NCI-H2029 (cell line): ENCODE data around the gene METTL25.

ENCODE experiments used
- DNase-seq: peaks from one replicate; lab custom pipeline; 2025; lab: John Stamatoyannopoulos, UW

The METTL25 gene

DNA sequence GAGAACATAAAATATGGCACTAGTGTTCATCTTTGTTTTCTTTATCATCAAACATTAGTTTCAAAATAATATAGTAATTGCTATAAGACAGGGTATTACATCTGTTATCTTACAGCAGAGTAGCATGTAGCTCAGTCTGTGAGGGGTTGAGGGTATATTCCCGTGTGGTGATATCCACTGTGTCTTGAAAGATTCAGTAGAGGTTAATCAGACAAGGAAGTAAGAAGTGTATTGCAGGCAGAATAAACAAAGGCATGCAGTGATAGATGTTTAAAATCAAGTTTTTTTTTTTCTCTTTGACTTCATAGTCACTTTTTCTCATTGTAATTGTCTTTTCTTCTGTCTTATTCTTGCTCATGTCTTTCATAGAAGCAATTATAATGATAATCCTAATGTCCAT lies 48.3 kb downstream of the METTL25 start:
- DNase-seq, result no peak

DNA sequence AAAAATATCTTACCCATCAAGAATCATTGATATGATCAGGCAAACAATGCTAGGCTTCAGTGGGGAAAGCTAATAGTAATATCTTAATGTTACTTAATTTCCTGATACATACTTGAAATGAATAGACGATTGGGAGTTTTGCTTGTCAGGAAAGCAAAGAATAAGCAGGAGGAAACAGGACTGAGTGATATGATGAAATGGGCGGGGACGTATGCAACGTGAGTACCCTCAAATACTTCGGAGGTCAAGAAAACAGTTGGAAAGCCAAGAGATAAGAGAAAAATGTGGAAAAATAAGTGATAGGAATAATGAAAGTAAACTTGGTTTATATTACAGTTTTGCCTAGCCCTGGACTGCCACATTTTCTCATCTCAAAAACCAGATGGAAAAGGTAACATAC lies 49.2 kb downstream of the METTL25 start:
- DNase-seq, result no peak

DNA sequence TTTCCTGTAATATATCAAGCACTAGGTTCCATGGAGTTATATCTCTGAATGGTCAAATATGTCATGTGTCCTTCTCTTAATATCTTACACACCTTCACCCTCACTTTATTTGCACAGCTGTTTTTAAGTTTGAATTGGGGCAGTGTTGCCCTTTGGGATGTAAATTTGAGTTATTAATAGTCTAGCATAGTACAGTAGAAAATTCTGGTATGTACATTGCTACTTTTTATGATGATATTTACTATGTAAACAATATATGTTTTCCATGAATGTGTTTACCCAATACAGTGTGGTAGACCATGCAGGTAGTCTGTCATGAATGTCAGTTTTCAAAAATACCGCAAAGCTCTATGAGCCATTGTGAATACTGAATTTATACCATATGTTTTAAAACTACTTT lies 50.5 kb downstream of the METTL25 start:
- no peak for DNase-seq

DNA sequence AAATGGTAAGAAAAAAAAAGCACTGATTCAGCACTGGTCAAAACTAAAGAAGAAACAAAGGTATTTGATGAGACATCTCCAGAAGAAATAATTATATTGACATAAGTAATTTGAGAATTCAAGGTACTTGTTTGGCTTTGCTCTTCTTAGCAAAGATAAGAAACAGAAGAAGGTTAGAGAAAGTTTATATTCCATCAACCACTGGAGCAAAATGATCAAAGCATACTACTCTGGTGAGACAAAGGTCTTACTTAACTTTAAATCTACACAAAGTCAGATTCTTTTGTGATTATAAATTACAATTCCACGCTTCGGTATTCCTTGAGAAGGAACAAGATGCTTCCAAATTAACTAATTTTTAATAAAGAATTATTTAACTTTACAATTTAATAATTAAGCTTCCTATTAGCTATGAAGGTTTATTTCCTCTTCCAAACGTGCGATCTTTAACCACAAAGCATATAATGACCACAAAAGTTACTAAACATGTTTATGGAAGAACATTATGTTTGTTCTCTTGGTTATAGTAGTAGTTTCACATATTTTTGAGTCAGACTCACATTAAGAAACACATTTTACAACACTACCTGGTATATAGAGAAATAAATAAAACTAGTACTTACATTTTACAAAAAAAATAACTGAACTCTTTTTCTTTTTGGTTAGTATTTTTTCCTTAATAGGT lies 53.4 kb downstream of the METTL25 start:
- no peak for DNase-seq

DNA sequence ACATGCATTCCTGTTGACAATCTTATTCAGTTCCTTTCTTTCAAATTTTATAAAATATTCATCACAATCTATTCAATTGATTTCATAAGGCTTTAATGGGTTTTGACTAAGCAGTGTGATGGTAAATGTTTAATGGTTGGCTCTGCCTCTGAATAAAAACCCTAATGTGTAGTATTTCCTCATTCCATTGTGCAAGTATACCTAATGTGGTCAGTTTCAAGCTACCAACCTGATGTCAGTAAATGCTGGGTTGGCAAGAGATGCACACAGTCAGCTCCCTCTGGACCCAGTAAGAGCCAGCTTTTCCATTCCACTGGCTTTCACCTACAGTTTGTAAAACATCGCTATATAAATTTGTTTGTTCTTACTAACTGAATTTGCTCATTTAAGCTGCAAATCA lies 53.9 kb downstream of the METTL25 start:
- no peak for DNase-seq

DNA sequence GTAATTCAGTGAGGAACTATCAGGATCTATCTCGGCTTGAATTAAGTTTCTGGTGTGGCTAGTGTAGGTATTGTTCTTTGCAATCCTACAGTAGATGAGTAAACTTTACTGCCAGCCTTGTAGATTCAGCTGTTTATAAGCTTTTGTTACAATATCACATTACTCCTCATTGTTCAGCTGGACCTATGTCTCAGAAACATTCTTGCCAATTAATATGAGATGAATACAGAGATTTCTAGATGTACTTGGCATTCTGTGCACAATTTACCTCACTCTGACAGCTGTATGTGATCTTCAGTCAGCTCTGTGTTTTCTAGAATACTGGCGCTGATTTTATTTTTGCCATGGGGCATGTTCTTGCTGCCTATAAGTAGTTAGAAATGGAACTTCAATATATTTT lies 55.7 kb downstream of the METTL25 start:
- DNase-seq, result no peak

DNA sequence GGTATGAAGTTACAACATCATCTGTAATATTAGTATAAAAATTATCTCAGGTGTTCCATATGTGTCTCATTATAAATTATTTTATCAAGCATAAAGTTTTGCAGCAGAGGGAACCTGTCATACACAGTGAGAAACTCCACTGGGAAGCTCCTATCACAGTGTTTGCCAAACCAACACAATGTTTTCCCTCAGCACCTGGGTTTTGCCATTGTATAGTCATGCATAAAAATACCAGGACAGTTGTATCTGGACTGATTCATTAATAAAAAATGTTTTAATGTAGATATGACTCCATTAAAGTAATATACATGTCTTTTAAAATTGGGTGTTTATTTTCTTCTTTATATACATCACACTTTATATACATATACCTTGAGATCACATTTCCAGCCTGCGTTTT lies 56.6 kb downstream of the METTL25 start:
- DNase-seq, result no peak

DNA sequence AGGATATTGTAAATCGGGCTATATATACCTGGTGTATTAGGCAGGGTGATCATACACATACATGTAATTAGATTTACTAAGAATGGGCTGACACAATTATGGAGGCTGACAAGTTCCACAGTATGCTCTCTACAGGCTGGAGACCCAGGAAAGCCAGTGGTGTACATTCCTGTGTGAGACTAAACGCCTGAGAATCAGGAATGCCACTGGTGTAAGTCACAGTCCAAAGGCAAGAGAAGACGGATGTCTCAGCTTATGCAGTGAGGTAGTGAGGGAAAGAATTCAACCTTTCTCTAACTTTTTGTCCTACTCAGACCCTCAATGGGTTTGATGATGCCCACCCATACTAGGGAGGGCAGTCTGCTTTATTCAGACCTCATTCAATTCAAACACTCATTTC lies 57.1 kb downstream of the METTL25 start:
- no peak for DNase-seq

DNA sequence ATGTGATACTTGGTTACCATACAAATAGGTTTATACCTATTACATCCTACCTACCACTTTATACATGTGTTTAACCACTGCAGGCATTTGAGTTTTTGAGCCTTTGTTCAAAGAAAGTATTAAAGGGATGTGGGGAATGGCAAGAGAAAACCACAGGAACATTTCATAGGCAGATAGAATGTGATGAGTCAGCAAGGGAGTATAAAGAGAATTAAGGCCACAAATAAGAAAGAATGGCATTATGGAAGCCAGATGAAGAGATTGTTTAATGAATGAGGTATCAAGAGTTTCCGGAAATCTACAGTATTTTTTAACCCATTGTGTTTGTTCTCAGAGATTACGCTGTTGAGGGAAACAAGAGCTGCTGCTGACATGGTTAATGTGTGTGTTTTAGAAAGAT lies 66.9 kb downstream of the METTL25 start:
- no peak for DNase-seq

DNA sequence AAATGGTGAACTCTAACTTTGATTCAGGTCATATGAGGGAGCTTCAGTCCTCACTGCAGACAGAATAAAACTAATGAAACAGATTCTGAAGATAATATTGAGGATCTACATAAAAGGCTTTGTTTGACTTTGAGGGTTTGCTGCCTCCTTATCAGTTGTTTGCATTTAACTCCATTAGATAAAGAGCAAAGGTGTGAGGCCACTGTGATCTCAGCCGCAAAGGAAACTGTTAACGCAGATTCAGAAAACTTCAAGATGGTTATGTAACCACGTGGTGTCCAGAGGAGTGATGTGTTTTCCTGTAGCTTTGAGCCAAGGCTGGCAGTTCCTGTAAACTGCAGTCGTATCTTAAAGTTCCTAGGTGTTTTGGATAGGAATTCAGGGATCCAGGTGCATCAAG lies 67.8 kb downstream of the METTL25 start:
- DNase-seq, result no peak

DNA sequence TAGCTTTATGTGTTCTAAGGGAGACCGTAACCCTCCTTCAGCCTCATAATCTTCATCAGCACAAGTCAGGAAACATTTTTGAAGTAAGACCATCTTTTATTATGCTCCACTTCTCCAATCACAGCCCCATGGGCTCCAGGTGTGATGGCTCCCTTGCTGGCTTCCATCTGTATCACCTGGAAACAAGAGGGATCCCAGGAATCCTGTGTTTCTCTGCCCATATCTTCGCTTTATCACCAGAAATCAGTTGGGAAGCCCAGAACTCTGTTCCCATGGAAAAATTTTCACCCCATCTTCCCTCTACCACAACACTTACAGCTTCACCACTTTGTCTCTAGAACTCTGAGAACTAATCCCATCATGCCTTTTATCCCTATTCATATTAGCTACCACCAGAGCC lies 68.3 kb downstream of the METTL25 start:
- no peak for DNase-seq

DNA sequence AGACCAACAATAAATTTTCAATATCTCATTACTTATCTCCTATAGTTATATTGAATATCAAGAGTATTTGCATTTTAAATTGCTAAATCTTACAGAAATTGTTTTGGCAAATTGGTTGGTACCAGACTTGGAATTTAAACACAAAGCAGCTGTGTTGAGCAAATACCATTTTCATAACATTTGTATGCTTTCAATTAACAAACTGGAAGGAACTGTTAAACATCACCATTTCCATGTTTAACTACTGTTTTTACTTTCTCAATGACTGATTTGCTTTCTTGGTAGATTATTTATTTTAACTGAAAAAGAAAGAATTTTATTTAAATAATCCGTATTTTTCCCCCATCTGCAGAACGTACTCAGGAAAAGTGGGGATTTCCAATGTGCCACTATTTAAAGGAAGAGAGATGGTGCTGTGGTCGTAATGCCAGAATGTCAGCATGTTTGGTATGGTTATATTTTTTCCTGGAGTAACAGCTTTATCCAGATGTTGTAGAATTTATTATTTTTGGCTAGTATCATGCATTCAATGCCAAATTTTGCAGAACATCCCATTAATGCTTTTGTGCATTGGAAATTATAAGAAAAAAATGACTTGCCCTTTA lies 72.3 kb downstream of the METTL25 start:
- DNase-seq, result no peak

DNA sequence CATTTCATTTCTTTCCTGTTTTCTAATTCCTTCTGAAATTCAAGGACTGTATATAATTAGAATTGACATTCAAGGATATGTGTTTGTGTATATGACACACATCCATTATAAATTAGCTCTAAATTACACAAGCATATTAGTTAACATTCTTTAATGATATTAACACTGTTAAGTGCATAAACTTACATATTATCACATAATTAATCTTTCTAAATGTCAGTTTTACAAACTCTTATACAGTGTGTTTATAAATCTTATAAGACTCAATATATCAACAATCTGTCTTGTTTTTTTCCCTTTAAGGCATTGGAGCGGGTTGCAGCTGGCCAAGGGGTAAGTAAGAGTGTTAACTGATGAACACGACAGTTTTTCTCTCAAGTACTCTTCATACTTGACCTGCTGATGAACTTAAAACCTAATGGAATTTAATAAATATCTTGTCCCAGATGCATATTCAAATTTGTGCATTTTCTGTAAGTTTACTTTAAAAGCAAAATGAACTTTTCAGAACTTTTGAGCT lies 76.1 kb downstream of the METTL25 start:
- DNase-seq, result no peak

DNA sequence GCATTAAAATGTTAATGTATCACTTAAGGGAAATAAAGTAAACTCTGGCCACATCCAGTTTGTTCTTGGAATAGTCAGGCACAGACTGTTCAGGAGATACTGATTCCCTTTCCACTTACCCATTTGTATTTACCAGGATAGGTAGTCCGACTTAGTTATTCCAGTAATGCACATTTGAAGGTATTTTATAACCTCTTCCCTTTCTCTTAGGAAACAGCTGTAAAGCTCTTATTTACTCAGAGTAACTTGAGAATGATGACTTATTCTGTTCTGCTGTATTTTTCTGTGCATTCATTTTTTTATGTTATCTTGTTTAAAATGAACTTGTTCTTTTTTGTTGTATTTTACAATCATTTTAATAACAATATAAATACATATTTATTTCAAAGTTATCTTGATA lies 78.0 kb downstream of the METTL25 start:
- DNase-seq, result no peak

DNA sequence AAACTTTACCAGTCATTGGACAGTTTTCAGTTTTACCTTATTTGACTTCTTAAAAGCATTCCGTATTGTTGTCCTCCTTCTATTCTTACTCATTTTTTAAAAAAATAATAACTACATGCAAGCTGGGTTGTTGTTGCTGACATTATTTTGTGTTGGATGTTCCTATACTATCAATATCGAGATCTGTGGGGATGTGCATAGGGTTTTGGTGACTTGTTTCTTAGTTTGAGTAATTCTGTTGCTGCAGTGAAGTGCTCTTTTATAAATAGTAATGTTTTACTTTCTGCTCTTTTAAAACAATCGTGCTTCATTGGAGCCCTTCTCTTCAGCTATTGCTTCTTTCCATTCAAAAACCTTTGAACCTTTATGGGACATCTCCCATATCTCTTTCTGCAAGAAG lies 79.4 kb downstream of the METTL25 start:
- no peak for DNase-seq

DNA sequence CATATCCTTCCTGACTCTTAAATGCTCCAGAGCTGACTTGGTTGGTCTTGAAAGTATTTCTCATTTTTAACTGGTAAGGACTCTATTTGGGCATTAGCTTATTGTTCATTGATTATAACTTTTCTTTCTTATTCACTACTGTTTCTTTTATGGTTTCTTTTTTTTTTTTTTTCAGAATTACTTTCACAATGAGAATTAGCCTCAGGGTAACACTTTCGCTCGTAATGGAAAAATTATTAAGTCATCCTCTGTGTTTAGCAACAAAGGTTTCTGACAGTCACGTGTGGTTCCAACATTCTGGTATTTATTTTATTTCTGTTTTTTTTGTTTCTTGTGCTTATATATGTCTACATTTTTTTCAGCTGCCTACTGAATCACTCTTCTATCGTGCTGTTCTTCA lies 80.0 kb downstream of the METTL25 start:
- DNase-seq, result no peak

DNA sequence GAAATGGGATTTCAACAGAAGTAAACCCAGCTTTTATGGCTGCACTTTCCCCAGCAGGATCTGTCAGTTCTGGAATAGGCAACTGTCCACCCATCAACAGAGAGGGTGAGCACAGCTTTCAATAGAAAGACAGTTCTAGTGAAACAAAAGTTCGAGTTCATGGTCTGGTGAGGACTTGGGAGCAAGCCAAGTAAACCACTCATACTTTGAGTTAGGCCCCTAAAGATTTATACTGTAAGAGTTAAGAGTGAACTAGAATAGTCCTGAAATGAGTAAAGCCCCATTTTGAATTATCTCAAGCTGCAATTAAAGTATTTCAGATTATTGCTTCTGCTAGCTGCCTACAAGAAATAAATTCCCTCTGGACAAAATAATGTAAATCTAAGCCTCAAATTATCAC lies 82.6 kb downstream of the METTL25 start:
- no peak for DNase-seq

DNA sequence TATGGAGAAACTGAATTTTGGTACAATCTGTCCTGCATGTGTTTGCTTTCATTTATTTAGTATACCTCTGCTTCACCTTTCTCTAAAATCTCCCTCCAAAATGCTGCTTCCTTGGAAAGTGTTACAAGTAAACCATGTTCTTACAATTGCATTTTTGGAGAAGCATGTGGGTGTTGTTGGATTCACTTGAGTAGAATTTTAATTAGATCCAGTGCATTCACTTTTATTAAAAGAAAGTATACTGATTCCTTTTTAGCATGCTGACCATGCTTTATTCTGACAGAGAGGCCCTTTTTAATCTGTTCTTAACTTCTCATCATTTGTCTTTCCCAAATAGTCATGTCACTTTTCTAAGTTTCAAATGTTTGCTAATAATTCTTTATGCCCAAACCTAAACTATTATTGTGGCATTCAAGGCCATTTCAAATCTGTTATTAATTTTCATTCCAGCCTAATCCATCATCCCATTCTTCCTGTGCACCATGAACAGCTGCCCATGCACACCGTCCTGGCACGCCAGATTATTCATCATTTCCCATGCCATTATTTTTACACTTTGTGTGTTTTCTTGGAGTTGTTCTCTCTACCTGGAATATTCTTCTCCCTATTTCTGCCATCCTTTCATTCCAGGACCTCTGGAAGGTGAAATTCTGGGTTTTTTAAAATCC lies 90.7 kb downstream of the METTL25 start:
- no peak for DNase-seq

DNA sequence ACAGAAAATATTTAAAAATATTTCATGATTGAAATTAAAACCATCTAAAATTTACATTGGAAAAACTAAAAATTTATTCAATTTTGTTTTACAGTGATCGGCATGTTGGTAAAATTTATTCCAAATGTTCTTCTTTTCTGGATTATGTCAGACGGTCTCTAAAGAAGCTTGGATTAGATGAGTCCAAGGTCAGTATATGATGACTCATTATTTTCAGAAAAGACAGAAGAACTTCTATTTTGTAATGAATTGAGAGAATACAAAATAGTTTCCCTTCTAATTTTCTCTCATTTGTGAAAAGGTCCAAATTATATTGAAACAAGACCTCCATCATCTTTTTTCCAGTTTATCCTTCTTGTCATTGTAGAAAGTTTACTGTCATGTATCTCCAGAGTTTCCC lies 98.3 kb downstream of the METTL25 start:
- DNase-seq, result no peak

DNA sequence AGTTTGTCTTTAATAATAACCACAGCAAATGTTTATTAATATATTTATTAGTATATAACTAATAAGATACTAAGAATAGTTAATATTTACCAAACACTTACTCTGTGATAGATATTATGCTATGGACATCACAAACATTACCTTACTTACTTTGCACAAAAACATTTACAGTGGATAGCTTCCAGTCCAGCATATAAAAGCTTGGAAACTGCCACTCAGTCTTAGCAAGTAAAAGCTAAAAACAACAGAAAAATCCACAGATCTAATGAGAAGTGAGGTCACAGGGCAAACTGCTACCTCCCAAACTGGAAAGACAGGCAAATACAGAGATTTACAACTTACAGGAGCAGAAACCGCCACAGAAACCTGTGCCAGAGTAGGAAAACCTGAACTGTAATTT lies 99.8 kb downstream of the METTL25 start:
- DNase-seq, result no peak

DNA sequence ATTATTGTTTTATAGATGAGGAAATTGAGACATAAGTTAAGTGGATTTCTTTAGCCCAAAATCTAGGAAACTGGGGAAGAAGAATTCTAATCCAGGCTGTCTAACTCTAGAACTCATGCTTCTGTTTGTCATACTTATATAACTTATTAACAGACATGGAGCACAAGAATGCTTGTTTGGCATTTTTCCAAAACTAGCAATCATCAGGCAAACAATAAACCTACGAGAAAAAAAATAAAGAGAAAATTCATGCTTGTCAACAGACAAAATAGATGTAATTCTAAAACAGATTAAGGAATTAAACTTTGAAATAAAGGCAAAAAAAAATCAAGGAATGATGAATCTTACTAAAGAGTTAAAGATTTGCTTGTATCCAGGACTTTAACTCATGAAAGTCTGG lies 103.1 kb downstream of the METTL25 start:
- no peak for DNase-seq

DNA sequence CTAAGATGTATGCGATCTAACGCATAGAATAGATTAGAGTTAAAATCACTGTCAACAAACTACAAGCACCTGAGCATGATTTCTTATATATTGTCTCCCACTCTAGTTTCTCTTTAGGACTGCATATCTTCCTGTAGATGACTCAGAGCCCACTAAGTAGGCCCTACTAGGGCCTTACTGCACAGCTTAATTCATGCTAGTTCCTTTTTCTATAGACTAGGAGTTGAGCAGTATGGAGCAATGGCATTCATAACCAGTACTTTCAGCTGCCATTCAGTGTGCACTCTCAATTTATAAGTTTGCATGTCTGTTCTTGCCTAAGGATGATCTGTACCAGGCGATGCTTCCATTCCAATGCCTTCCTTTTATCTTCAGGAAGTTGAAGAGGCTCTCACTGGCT lies 103.5 kb downstream of the METTL25 start:
- no peak for DNase-seq

DNA sequence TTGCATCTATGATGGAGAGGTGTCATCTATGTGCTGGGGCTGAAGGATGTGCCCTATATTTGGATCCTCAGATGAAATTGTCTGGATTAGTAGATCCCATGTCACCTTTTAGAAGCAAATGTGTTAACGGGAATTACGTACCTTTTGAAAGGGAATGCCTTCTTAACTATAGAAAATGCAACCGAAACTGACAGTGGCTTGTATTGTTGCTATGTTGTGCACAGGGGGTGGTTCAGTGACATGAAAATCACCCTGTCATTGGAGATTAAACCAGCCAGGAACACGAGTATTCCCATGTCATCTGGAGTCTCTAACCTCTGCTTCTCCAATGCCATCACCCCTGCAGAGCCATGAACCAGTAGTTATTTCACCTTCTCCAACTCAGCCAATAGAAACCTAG lies 110.2 kb downstream of the METTL25 start:
- no peak for DNase-seq
